Neuronal stem cell (in vitro differentiated cells): ENCODE data around the gene RAMP1.

Experiments used
- DNase-seq: peaks from one replicate; pipeline ENCODE4 v3.0.0-alpha.2; 2013; ENCODE audit warnings: low spot score
- H2AFZ ChIP-seq: one replicate; pipeline ENCODE4 v1.6.1; 2013; ENCODE audit warnings: mild to moderate bottlenecking, low read length, inconsistent platforms
- H2AK5ac ChIP-seq: 2 replicates; pipeline ENCODE4 v1.6.1; 2013; ENCODE audit warnings: low read depth, mild to moderate bottlenecking, inconsistent platforms, low read length, moderate library complexity, mixed read lengths
- H2BK120ac ChIP-seq: 2 replicates; pipeline ENCODE4 v1.6.1; 2013; ENCODE audit warnings: low read depth, mild to moderate bottlenecking, inconsistent platforms, low read length, moderate library complexity, mixed read lengths
- H2BK12ac ChIP-seq: one replicate; pipeline ENCODE4 v1.6.1; 2013; ENCODE audit warnings: low read length, inconsistent platforms
- H2BK15ac ChIP-seq: 2 replicates; pipeline ENCODE4 v1.6.1; 2013; ENCODE audit warnings: mild to moderate bottlenecking, low read length, inconsistent platforms, mixed read lengths
- H2BK5ac ChIP-seq: one replicate; pipeline ENCODE4 v1.6.1; 2013; ENCODE audit warnings: inconsistent platforms, mild to moderate bottlenecking, low read length, moderate library complexity
- H3K14ac ChIP-seq: one replicate; pipeline ENCODE4 v1.6.1; 2013; ENCODE audit warnings: low read length, inconsistent platforms
- H3K18ac ChIP-seq: 2 replicates; pipeline ENCODE4 v1.6.1; 2013; ENCODE audit warnings: low read length, inconsistent platforms
- H3K23ac ChIP-seq: 2 replicates; pipeline ENCODE4 v1.6.1; 2013; ENCODE audit warnings: low read depth, mild to moderate bottlenecking, mixed read lengths, low read length, inconsistent platforms; ENCODE audit not compliant: poor library complexity
- H3K27ac ChIP-seq: replicated peaks from 3 replicates; pipeline ENCODE4 v1.5.1; 2013; ENCODE audit warnings: low read length, inconsistent platforms
- H3K27me3 ChIP-seq, 3 experiments: 2 replicates each; pipeline ENCODE4 v1.6.1; 2013; ENCODE audit warnings: low read length in 3 of 3, mild to moderate bottlenecking in 2 of 3, inconsistent platforms in 1 of 3, low read depth in 1 of 3, mixed read lengths in 1 of 3, moderate library complexity in 1 of 3; ENCODE audit not compliant: control insufficient read depth in 3 of 3, insufficient read depth in 3 of 3
- H3K36me3 ChIP-seq, 2 donors: replicated peaks in 1 of 2; 2 replicates each; pipeline ENCODE4 v1.6.1; 2013; ENCODE audit warnings: low read length in 2 of 2; ENCODE audit not compliant: control insufficient read depth in 2 of 2, insufficient read depth in 2 of 2
- H3K4ac ChIP-seq: 2 replicates; pipeline ENCODE4 v1.6.1; 2013; ENCODE audit warnings: inconsistent platforms, mild to moderate bottlenecking, low read length, moderate library complexity
- H3K4me1 ChIP-seq, 2 donors: 1 replicate in 1 of 2; 2 replicates in 1 of 2; pipeline ENCODE4 v1.6.1; 2013; ENCODE audit warnings: low read length in 2 of 2, low read depth in 1 of 2; ENCODE audit not compliant: control insufficient read depth in 2 of 2, insufficient read depth in 1 of 2
- H3K4me2 ChIP-seq: one replicate; pipeline ENCODE4 v1.6.1; 2013; ENCODE audit warnings: mild to moderate bottlenecking, low read length, inconsistent platforms; ENCODE audit not compliant: insufficient read depth, poor library complexity, severe bottlenecking
- H3K4me3 ChIP-seq, 2 donors: 2 replicates each; pipeline ENCODE4 v1.5.1; 2013; ENCODE audit warnings: low read length in 2 of 2, mild to moderate bottlenecking in 2 of 2, inconsistent platforms in 1 of 2, moderate library complexity in 1 of 2
- H3K79me1 ChIP-seq: one replicate; pipeline ENCODE4 v1.6.1; 2013; ENCODE audit warnings: low read depth, mild to moderate bottlenecking, inconsistent platforms, low read length, moderate library complexity
- H3K9ac ChIP-seq: one replicate; pipeline ENCODE4 v1.6.1; 2013; ENCODE audit warnings: mild to moderate bottlenecking, low read depth, low read length, inconsistent platforms; ENCODE audit not compliant: poor library complexity
- H3K9me3 ChIP-seq, 2 donors: replicated peaks in 1 of 2; 2 replicates each; pipeline versions ENCODE3 to v1.6.1; 2013; ENCODE audit warnings: low read length in 2 of 2, mild to moderate bottlenecking in 2 of 2, inconsistent platforms in 1 of 2, low read depth in 1 of 2, mixed read lengths in 1 of 2, moderate library complexity in 1 of 2; ENCODE audit not compliant: control insufficient read depth in 2 of 2, insufficient read depth in 1 of 2
- H4K8ac ChIP-seq: one replicate; pipeline ENCODE4 v1.6.1; 2013; ENCODE audit warnings: low read depth, mild to moderate bottlenecking, inconsistent platforms, low read length, moderate library complexity
- H4K91ac ChIP-seq: one replicate; pipeline ENCODE4 v1.6.1; 2013; ENCODE audit warnings: low read length, low read depth, mild to moderate bottlenecking, inconsistent platforms; ENCODE audit not compliant: poor library complexity
- WGBS, 2 donors: extraction: QIAGEN DNeasy Blood & Tissue Kit; methylation state at CpG; one replicate each; pipeline ENCODE4 v1.1.7; 2013; ENCODE audit warnings: missing lambda C conversion rate in 2 of 2, mixed read lengths in 1 of 2; ENCODE audit not compliant: insufficient read length in 2 of 2, insufficient replicate concordance in 1 of 2; ENCODE audit errors: extremely low coverage in 2 of 2; 5-methylcytosine and 5-hydroxymethylcytosine counted together

The RAMP1 gene

GRCh38 chr2:237939251-237939650 is 79.8 kb downstream of the RAMP1 start:
- Histone ChIP-seq H3K36me3 (no peaks in the 10 kb centered on the region), H3K4ac (no peak overlapping the region), H3K4me3 (no peak overlapping the region), H2BK12ac (no peak overlapping the region), H2BK15ac (no peak overlapping the region), H3K14ac (no peak overlapping the region), H2BK5ac (no peak overlapping the region), H3K9ac (no peak overlapping the region), H2AK5ac (no peak overlapping the region), H3K4me1 (no peaks in the 10 kb centered on the region), H4K8ac (no peak overlapping the region), H3K9me3 (peaks cover 5 to 6% of the 10 kb centered on the region in 2 donors), H2AFZ (no peak overlapping the region), H3K27ac (no peak overlapping the region), H3K18ac (no peak overlapping the region), H3K27me3 (peaks cover 0 to under 1% (median 0%) of the 10 kb centered on the region in 3 experiments), H3K23ac (no peak overlapping the region), H3K4me2 (no peak overlapping the region), H3K79me1 (no peaks in the 10 kb centered on the region), H4K91ac (no peak overlapping the region), H2BK120ac (no peak overlapping the region)
- DNase-seq = no peak

- H4K8ac ChIP-seq = no peak overlapping the region
- H2AK5ac ChIP-seq = no peak overlapping the region
- H3K9ac ChIP-seq = no peak overlapping the region
- H3K4ac ChIP-seq = no peak overlapping the region
- H2BK120ac ChIP-seq = no peak overlapping the region
- no peak for DNase-seq
- no peak overlapping the region for H3K23ac ChIP-seq
- H3K27me3 ChIP-seq = no peaks in the 10 kb centered on the region
- peak overlapping the region; percentile 6 for H2BK5ac ChIP-seq
- H3K9me3 ChIP-seq = peaks cover 13% of the 10 kb centered on the region in 2 donors
- no peaks in the 10 kb centered on the region for H3K4me1 ChIP-seq
- no peak overlapping the region for H3K18ac ChIP-seq
- H3K14ac ChIP-seq = no peak overlapping the region
- H3K4me3 ChIP-seq = no peak overlapping the region
- H2BK12ac ChIP-seq = no peak overlapping the region
- H3K4me2 ChIP-seq = no peak overlapping the region
- H3K36me3 ChIP-seq = no peaks in the 10 kb centered on the region
- no peak overlapping the region for H3K27ac ChIP-seq
- no peaks in the 10 kb centered on the region for H3K79me1 ChIP-seq
- H2BK15ac ChIP-seq = no peak overlapping the region
- no peak overlapping the region for H4K91ac ChIP-seq
- no peak overlapping the region for H2AFZ ChIP-seq
Measured at GRCh38 chr2:237940828-237941227, 81.4 kb downstream of the RAMP1 start.

DNA sequence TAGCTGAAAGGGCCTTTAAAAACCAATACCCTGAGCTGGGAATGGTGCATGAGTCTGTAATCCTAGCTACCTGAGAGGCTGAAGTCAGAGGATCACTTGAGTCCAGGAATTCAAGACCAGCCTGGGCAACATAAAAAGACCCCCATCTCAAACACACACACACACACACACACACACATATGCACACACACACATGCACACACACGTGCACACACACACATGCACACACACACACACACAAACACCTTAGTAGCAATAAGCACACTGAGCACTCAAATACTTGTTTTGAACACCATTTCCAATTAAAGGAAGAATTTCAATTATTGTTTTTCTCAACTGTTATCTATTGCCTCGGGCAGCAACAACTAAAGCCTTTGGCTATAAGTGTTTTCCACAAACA is 81.8 kb downstream of the RAMP1 start:
- H2BK120ac ChIP-seq = no peak overlapping the region
- no peak overlapping the region for H3K18ac ChIP-seq
- no peak overlapping the region for H2BK12ac ChIP-seq
- H3K27me3 ChIP-seq = no peaks in the 10 kb centered on the region
- no peak overlapping the region for H4K91ac ChIP-seq
- H3K4me3 ChIP-seq = no peak overlapping the region
- no CpG with 5 or more reads among the region's 2 CpGs for whole genome bisulfite sequencing, 2 donors
- no peak overlapping the region for H2BK15ac ChIP-seq
- H3K4ac ChIP-seq = no peak overlapping the region
- no peak overlapping the region for H3K23ac ChIP-seq
- H3K9ac ChIP-seq = no peak overlapping the region
- H3K4me2 ChIP-seq = no peak overlapping the region
- H2BK5ac ChIP-seq = no peak overlapping the region
- H2AFZ ChIP-seq = no peak overlapping the region
- no peak overlapping the region for H3K27ac ChIP-seq
- no peaks in the 10 kb centered on the region for H3K4me1 ChIP-seq
- no peaks in the 10 kb centered on the region for H3K36me3 ChIP-seq
- no peak for DNase-seq
- H3K9me3 ChIP-seq = peaks cover 13% of the 10 kb centered on the region in 2 donors
- no peak overlapping the region for H3K14ac ChIP-seq
- H2AK5ac ChIP-seq = no peak overlapping the region
- no peaks in the 10 kb centered on the region for H3K79me1 ChIP-seq
- no peak overlapping the region for H4K8ac ChIP-seq

DNA sequence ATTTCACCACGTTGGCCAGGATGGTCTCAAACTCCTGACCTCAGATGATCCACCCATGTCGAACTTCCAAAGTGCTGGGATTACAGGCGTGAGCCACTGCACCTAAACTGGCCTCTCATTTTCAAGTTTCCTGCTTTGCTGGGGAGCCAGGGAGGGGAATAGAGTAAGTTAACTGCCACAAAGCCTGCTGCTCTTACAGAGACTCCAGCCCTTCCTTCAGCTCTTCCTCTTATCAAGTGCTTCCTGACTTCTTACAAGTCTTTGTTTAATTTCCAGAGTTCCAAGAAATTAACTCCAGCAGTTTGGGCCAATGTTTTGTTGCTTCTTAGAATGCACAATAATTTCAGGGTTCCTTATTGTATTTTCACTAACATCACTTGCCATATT is 83.1 kb downstream of the RAMP1 start:
- no peaks in the 10 kb centered on the region for H3K79me1 ChIP-seq
- no peak overlapping the region for H2BK120ac ChIP-seq
- H2BK12ac ChIP-seq = no peak overlapping the region
- no peak overlapping the region for H2AK5ac ChIP-seq
- no peak overlapping the region for H3K4me2 ChIP-seq
- DNase-seq = no peak
- H2BK15ac ChIP-seq = no peak overlapping the region
- no peak overlapping the region for H3K18ac ChIP-seq
- H3K4me3 ChIP-seq = no peak overlapping the region
- H3K4me1 ChIP-seq = no peaks in the 10 kb centered on the region
- H3K4ac ChIP-seq = no peak overlapping the region
- no peak overlapping the region for H2AFZ ChIP-seq
- no peak overlapping the region for H3K23ac ChIP-seq
- WGBS, 2 donors = no CpG with 5 or more reads among the region's 3 CpGs
- H3K9ac ChIP-seq = no peak overlapping the region
- H4K91ac ChIP-seq = no peak overlapping the region
- H3K27ac ChIP-seq = no peak overlapping the region
- H3K9me3 ChIP-seq = peaks cover 13% of the 10 kb centered on the region in 2 donors
- no peak overlapping the region for H4K8ac ChIP-seq
- no peak overlapping the region for H3K14ac ChIP-seq
- no peaks in the 10 kb centered on the region for H3K27me3 ChIP-seq
- no peaks in the 10 kb centered on the region for H3K36me3 ChIP-seq
- H2BK5ac ChIP-seq = no peak overlapping the region
